GM19043 (cell line): ENCODE results near the gene MAP3K21.
A peak's percentile ranks its signal among the peaks of the same experiment; 100 is the strongest.

ENCODE experiments used
- ATAC-seq: cut with Tn5 transposase; IDR thresholded peaks from one replicate; pipeline ENCODE4 v1.9.1; 2021; ENCODE audit warnings: low read depth; ENCODE audit not compliant: unreplicated experiment

Gene MAP3K21

GRCh38 chr1:233383984-233384383 is 56.5 kb downstream of the MAP3K21 start:
- no peak for ATAC-seq

GRCh38 chr1:233386336-233386735 is 58.8 kb downstream of the MAP3K21 start:
- no peak for ATAC-seq

DNA sequence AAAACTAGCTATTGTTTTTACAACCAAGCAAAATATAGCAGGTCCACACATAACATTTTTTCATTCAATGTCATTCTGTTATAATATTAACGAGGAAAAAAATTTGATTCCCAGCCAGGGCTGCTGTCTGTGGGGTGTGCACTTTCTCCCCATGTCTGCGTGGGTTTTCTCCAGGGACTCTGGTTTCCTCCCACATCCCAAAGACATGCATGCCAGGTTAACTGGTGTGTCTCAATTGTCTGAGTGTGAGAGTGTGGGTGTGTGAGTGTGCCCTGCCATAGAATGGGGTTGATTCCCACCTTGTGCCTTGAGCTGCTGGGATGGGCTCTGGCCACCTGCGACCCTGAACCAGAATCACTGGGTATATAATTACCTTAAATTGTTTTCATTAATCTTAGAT is 60.1 kb downstream of the MAP3K21 start:
- ATAC-seq, result no peak

DNA sequence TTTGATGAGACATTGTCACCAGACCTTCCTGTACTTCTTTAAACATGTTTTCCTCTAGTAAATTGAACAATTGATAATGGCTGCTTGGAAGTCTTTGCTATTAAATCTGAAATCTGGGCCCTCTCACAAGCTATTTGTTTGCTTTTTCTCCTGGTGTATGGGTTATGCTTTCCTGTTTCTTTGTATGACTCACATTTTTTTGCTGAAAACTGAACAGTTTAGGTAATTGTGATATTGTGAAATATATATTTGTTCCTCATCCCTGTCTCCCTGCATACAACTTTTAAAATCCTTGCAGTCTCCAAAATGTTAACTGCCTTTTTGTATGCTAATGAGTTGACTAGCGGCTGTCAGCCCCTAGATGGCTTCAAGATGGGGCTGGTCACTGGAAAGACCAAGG is 61.6 kb downstream of the MAP3K21 start:
- ATAC-seq, result no peak

GRCh38 chr1:233389893-233390292 is 62.4 kb downstream of the MAP3K21 start:
- no peak for ATAC-seq

DNA sequence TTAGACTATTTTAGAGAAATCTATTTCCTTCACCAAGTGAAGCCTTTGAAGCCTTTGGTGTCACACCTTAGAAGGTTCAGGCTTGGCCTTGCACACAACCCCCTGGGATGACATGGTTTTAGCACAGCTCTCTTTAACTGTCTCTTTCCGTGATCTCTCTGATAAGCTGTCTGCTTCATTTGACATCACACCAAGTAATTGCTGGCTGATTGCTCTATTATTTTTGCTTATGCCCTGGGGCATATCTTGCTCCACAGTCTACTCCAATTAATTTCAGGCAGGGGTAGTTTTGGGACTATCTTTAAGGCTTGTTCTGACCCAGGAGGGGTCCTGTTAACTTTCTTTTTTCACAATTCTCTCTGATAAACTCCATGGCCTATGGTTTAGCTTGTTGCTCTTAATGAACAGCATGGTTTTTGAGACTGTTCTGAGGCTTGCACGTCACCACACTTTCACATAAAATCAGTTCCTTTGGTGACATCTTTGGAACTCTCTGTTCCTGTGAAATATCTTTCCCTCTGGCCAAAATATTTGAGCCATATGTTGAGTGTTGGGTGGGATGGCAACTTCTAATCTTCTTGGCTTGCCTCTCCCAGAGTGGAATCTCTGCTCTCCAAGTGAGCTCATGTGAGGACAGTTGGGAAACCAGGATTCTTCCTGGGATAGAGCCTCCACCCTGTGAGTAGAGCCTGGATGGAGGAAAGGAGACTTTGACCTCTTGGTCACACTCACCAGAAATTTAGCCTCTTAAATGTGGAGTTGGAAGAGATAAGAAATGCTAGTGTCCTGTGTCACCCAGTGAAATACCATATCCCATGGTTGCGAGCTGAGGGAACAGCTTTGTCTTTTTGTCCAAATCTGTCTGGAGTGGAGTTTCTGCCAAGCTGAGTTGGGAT is 63.6 kb downstream of the MAP3K21 start:
- ATAC-seq, result no peak

- ATAC-seq, result no peak
Observed at GRCh38 chr1:233393084-233393840, 65.7 kb downstream of the MAP3K21 start.

- ATAC-seq, result no peak
Observed at GRCh38 chr1:233393926-233394680, 66.6 kb downstream of the MAP3K21 start.

- ATAC-seq, result peak; percentile 89
Observed at GRCh38 chr1:233394860-233395717, 67.6 kb downstream of the MAP3K21 start.

DNA sequence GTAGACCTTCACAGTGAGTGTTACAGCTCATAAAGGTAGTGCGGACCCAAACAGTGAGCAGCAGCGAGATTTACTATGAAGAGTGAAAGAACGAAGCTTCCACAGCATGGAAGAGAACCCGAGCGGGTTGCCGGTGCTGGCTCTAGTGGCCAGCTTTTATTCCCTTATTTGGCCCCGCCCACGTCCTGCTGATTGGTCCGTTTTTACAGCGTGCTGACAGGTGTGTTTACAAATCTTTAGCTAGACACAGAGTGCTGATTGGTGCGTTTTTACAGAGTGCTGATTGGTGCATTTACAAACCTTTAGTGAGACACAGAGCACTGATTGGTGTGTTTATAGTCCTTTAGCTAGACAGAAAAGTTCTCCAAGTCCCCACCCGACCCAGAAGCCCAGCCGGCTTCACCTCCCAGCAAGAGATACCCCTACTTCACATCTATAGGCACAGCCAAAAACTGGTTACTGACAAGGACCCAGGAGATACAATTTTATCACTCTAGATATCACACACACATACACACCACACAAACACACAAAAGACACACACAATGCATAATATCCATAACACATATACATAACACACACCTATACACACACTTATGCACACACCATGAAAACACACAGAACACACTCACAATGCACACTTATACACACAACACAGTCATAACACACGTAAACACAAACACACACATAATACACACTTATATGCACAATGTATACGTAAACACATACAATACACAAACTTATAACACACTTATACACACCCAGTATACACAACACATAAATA is 68.5 kb downstream of the MAP3K21 start:
- ATAC-seq, result no peak

DNA sequence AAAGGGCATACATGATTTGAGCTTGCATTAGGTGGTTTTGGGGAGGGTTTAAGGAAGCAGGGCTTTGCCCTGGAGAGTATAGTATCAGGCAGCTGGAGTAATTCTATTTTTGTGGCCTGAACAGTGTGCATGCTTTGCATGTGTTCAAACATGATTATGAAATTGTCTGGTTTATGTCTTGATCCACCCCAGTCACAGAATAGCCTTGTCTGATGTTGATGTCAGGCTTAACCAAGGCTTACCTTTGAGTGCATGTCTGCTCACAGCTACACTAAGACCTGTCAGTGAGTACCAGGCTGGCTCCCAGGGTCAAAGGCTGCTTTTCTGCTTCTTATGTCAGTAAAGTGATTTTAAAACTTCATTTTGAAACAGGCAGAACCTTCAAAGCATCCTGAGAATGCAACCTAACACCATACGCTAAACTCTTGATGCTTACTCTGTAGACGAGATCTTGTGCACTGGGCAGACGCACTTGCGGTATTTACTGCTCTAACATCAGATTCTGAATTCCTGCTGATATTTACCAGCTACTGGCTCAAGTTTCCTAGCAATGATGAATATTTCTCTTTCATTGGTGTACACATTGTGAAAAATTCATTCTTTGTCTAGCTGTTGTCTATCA is 78.9 kb downstream of the MAP3K21 start:
- no peak for ATAC-seq

GRCh38 chr1:233406994-233407631 is 79.6 kb downstream of the MAP3K21 start:
- ATAC-seq, result no peak

GRCh38 chr1:233409540-233409939 is 82.0 kb downstream of the MAP3K21 start:
- no peak for ATAC-seq

- ATAC-seq, result no peak
Observed at GRCh38 chr1:233410906-233411305, 83.4 kb downstream of the MAP3K21 start.

GRCh38 chr1:233412812-233413211 is 85.3 kb downstream of the MAP3K21 start:
- ATAC-seq, result no peak

GRCh38 chr1:233421293-233421692 is 93.8 kb downstream of the MAP3K21 start:
- no peak for ATAC-seq

- ATAC-seq, result no peak
Observed at GRCh38 chr1:233424779-233425178, 97.3 kb downstream of the MAP3K21 start.

- no peak for ATAC-seq
Observed at GRCh38 chr1:233427907-233428306, 100.4 kb downstream of the MAP3K21 start.
